SKM-1 (cell line): ENCODE measurements around the gene CRTC2.
"Not testable (repeated sequence)": the region's sequence is repeated elsewhere in the genome, so short reads cannot be mapped to it uniquely, and the experiment has no call there.

Source experiments
- DNase-seq: peaks from one replicate; lab custom pipeline; 2025; ENCODE audit not compliant: unreplicated experiment; lab: John Stamatoyannopoulos, UW

Gene CRTC2, protein sequence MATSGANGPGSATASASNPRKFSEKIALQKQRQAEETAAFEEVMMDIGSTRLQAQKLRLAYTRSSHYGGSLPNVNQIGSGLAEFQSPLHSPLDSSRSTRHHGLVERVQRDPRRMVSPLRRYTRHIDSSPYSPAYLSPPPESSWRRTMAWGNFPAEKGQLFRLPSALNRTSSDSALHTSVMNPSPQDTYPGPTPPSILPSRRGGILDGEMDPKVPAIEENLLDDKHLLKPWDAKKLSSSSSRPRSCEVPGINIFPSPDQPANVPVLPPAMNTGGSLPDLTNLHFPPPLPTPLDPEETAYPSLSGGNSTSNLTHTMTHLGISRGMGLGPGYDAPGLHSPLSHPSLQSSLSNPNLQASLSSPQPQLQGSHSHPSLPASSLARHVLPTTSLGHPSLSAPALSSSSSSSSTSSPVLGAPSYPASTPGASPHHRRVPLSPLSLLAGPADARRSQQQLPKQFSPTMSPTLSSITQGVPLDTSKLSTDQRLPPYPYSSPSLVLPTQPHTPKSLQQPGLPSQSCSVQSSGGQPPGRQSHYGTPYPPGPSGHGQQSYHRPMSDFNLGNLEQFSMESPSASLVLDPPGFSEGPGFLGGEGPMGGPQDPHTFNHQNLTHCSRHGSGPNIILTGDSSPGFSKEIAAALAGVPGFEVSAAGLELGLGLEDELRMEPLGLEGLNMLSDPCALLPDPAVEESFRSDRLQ

DNA sequence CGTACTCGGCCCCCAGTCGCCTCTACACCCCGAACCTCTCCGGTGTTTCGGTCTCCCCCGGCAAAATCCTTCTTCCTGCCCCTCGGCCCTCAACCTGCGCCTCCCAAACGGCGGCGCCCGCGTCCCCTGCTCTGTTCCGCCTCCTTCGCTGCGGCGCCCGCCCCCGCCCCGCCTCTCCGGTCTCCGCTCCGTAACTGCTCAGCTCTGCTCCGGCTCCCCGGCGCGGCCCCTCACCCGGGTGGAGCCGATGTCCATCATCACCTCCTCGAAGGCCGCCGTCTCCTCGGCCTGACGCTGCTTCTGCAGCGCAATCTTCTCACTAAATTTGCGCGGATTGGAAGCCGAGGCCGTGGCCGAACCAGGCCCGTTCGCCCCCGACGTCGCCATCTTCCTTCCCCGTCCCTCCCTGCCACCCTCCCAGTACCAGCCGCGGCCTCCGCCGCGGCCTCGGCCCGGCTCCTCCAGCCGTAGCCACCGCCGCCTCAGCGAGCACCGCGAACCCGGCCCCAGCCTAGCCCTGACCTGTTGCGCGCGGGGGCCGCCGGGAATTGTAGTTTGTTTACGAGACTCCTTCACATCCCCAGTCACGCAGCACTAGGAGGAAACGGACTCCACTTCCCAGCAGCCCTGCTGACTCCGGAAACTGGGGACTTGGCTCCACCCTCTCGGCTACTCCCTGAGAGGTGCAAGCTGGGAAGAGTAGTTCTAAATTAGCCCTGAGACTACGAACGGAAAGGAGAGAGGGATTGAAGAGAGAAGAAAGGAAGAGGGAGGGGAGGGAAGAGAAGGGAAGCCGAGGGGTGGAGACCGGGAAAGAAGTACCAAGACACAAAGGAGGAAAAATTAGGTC is at the start of gene CRTC2:
TSS of gene CRTC2 (minus strand) at position 502 of the 850 bp plus-strand sequence. CDS start at position 387, 115 bp downstream.
- peak; percentile 100 for DNase-seq

- no peak for DNase-seq
These were observed 47.7 kb upstream of the CRTC2 start for GRCh38 chr1:154006136-154006535.

DNA sequence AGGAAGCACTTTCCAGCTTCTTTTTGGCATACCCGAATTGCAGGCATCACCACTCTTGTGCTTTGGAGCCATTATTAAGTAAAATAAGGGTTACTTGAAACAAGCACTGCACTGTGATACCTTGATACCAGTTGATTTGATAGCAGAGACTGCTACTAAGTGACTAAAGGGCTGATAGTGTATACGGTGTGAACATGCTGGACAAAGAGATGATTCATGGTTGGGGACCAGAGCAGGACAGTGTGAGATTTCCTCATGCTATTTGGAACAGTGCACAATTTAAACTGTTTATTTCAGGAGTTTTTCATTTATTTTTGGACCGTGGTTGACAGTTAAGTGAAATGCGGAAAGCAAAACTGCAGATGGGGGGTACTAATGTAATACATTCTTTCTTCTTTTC is 42.0 kb upstream of the CRTC2 start:
- no peak for DNase-seq

DNA sequence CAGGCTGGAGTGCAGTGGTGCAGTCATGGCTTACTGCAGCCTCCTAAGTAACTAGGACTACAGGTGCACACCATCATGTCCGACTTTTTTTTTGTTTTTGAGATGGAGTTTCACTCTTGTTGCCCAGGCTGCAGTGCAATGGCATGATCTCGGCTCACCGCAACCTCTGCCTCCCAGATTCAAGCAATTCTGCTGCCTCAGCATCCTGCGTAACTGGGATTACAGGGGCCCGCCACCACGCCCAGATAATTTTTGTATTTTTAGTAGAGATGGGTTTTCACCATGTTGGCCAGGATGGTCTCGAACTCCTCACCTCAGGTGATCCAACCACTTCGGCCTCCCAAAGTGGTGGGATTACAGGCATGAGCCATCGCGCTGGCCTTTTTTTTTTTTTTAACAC is 38.5 kb upstream of the CRTC2 start:
- not testable (repeated sequence) for DNase-seq

DNA sequence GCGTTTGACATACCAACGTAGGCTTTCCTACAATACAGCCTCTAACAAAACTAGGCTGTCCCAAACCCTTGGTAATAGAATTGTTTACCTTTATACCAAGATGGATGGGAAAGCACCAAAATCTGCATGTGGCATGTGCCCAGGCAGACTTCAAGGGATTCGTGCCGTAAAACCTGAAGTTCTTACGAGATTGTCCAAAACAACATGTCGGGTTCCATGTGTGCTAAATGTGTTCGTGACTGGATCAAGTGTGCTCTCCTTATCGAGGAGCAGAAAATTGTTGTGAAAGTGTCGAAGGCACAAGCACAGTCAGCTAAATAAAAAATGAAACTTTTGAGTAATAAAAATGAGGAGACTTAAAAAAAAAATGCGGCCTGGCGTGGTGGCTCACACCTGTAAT is 37.2 kb upstream of the CRTC2 start:
- DNase-seq: no peak

DNA sequence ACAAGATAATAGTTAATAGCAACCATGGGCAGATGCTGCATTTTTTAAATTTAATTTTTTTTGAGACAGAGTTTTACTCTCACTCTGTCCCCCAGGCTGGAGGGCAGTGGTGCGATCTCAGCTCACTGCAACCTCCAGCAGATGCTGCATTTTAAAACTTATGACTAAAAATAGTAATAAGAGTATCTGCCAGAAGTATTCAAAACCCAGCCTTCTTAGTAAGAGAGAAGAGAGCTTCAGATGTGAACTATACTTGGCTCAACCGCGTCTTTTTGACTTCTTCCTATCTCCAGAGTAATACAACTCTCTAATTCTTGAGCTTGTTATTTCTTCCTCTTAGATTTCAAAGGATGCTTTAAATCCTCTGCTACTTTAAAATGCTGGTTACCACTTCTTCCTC is 36.8 kb upstream of the CRTC2 start:
- no peak for DNase-seq

GRCh38 chr1:153991806-153992205 is 33.4 kb upstream of the CRTC2 start:
- no peak for DNase-seq

DNA sequence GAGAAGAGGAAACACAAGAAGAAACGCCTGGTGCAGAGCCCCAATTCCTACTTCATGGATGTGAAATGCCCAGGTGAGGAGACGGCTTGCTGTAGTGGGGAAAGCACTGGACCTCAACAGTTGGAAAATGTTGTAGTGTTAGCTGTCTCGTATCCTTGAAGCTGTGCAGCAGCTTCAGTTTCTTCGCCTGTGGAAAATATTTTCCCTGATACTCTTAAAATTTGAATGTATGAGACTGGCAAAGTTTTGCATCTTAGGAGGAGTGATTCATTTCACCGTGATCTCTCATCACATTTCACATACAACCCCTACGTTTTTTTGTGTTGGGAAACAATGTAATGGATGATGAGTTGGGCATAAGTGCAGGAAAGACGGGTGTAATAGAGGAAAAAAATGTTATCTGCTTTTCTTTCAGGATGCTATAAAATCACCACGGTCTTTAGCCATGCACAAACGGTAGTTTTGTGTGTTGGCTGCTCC is 32.8 kb upstream of the CRTC2 start:
- no peak for DNase-seq

- peak; percentile 100 for DNase-seq
These were observed 32.2 kb upstream of the CRTC2 start, which contains the start of gene RPS27 for GRCh38 chr1:153990468-153991150. Gene RPS27, plus strand, starts transcription at chr1:153990762. Its CDS starts 35 bp downstream, at chr1:153990797.

DNA sequence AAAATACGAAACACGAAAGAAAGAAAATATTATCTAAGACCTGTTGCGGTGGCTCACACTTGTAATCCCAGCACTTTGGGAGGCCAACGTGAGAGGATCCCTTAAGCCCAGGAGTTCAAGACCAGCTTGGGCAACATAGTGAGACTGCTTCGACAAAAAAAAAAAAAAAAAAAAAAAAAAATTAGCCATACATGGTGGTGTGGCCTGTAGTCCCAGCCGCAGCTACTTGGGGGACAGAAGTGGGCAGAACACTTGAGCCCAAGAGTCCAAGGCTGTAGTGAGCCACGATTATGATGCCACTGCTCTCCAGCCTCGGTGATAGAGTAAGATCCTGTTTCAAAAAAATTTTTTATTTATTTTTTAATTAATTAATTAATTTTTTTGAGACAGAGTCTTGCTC is 29.2 kb upstream of the CRTC2 start:
- DNase-seq: no peak

DNA sequence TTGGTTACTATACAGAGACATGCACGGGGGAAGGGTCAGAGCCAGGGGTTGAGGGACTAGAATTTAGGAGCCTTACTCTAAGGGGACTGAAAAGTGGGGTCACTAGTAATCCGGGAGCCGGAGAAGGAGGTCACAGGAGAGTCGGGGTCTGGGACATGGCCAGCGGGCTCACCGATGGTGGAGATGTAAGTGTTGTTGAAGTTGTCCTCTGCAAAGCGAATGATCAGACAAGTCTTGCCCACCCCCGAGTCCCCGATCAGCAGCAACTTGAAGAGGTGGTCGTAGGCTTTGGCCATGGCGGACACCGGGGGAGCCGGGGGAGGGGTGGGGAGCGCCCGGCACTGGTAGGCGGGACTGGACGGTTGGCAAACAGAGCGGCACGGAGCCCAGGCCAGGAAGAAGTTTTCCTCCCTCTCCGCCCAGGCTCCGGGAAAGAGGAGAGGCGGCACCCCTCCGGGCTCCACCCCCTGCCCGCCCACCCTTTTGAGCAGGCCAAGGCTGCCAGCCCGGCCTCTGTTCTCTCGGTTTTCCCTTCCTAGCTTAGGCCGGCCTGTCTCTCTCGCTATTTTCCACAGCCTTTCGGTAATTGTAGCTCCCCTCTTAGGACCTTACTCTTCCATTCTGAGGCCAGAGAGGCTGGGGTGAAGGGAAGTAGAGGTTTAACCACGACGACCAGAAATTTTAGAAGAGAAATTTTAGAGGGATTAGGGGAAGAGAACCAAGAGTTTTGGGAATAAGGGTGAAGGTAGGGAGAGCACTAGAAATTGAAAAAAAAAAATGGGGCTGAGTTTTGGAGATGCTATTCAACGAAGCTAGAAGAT is 27.7 kb upstream of the CRTC2 start, which contains the start of gene RAB13:
TSS of gene RAB13 (minus strand) at position 399 of the 821 bp plus-strand sequence. CDS start at position 296, 103 bp downstream.
- no peak for DNase-seq

- no peak for DNase-seq
These were observed 27.0 kb upstream of the CRTC2 start for GRCh38 chr1:153985341-153985912.

DNA sequence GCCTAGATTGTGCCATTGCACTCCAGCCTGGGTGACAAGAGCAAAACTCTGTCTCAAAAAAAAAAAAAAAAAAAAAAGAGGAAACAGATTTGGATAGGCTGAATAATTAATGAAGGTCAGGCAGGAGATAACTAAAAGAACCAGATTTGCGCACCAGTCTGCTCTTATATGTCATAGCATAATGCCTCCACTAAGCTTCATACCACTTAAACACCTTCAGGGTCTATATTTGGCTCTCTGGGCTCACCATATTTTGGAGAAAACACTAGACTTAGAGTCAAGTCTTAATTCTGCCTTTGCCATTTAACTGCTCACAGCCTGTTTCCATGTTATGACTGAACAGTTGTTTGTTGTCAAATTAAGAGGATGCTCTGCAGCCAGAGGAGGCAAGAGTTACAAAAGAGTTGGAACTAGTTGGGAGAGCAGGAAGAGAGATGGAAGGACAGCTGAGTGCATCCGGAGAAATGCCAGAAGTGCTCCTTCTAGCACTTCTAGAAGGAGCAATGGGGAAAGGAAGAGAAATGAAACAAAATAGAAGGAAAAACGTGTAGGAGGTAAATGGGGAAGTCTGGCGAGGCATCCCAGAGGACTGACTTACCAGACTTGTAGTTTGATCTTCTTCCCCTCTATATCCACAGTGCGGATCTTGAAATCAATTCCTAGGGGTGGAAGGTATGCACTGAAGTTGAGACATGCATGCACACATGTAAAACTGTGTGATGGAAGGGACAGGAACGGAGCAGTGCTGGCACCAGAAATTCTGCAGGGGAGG is 25.9 kb upstream of the CRTC2 start:
- DNase-seq: no peak

- not testable (repeated sequence) for DNase-seq
These were observed 23.3 kb upstream of the CRTC2 start for GRCh38 chr1:153981735-153982134.

DNA sequence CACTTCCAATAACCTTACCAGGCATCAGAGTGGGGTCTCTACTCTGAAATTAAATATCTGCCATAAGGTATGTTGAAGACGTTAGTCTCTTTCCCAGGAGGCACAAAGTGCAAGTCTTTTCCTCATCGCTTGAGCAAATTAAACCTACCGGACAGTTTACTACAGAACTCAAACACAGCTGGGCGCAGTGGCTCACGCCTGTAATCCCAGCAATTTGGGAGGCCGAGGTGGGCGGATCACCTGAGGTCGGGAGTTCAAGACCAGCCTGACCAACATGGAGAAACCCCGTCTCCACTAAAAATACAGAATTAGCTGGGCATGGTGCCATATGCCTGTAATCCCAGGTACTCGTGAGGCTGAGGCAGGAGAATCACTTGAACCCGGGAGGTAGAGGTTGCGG is 20.7 kb upstream of the CRTC2 start:
- not testable (repeated sequence) for DNase-seq

GRCh38 chr1:153978274-153978909 is 20.0 kb upstream of the CRTC2 start:
- no peak for DNase-seq

- DNase-seq: peak; percentile 85
These were observed 19.1 kb upstream of the CRTC2 start, which contains the start of gene JTB for GRCh38 chr1:153977250-153978240. Gene JTB, minus strand, starts transcription at chr1:153977674. Its CDS starts 422 bp downstream, at chr1:153977252.
